C1 segment of cervical spinal cord (tissue), 14 donors: ENCODE results near the gene PPCS.
"Not testable (repeated sequence)": the region's sequence is repeated elsewhere in the genome, so short reads cannot be mapped to it uniquely, and the experiment has no call there.

Experiments
- DNase-seq, 14 donors: peaks; one replicate each; lab custom pipeline; 2025; lab: John Stamatoyannopoulos, UW

The PPCS gene

DNA sequence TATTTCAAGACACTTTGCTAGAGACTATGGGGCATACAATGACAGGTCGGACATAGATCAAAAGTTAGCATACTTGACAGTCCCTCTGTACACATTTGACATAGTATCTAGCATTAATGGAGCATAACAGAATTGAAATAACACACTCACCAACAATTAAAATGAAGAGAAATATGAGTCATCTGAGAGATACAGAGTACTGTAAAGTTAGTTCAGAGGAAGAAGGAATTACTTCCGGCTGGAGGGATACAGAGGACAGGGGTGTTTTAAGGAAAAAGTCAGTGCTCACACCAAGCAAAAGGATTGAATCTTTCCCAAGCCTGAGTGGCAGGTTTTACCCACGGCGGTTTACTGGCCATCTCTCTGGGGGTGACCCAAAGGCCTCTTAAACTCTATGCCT lies 3.0 kb upstream of the PPCS start:
- DNase-seq, result no peak

GRCh38 chr1:42454403-42454802 lies 1.9 kb upstream of the PPCS start:
- DNase-seq, result no peak

DNA sequence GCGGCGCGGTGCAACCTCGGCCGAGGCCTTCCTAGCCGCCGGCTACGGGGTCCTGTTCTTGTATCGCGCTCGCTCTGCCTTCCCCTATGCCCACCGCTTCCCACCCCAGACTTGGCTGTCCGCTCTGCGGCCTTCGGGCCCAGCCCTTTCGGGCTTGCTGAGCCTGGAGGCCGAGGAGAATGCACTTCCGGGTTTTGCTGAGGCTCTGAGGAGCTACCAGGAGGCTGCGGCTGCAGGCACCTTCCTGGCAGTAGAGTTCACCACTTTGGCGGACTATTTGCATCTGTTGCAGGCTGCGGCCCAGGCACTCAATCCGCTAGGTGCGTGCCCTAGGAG lies 379 bp downstream of the PPCS start:
- DNase-seq, result peak in 9 of 14 donors; percentile 27 to 83 (median 69)

- no peak for DNase-seq
Observed at GRCh38 chr1:42461196-42461595, 4.9 kb downstream of the PPCS start.

DNA sequence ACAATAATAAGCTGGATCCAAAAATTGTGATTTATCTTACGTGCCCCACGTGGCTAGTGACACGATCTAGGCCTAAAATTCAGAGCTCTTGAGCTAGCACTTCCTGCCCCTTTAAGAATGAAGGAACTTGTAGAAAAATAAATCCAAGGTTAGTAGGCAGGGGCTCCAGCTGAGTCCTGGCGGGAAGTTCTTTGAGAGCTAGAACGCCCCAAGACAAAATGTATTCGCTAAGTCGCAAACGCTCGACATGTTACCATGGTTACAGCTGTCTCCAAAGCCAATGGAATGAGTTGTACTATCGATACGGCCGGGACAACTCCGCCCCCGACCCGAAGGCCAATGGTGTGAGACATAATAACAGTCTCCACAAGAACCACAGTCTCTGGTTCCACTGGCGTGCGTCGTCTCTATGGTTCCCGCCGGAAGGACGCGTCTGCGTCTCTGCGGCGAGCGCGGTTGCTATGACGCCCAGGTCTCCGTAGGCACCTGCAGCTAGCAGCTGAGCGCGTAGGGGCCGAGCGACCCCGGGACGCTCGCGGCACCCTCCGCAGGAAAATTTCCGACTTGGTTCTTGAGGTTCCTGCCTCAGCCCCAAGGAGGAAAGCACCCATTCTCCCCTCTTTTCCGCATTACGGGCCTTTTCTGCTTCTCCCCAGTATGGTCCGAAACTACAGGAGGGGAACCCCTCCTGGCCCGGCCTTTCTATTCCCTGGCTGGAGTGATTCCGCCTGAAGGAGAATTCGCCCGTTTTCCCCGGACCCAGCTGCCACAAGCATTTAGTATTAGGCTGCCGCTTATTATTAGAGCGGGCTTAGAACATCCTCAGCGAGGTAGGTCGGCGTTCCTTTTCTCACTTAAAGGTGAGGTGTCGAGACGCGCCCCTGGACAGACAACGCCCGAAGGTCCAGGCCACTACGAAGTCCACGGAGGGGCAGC lies 6.8 kb downstream of the PPCS start, which contains the start of gene CCDC30:
CCDC30 (plus strand) TSS at position 459 of the 936 bp plus-strand sequence. CDS start 17,266 bp downstream, outside the sequence.
- DNase-seq, result peak; percentile 18 to 99 (median 80)

- no peak for DNase-seq
Observed at GRCh38 chr1:42463921-42464320, 7.6 kb downstream of the PPCS start.

GRCh38 chr1:42466030-42466429 lies 9.7 kb downstream of the PPCS start:
- no peak for DNase-seq

DNA sequence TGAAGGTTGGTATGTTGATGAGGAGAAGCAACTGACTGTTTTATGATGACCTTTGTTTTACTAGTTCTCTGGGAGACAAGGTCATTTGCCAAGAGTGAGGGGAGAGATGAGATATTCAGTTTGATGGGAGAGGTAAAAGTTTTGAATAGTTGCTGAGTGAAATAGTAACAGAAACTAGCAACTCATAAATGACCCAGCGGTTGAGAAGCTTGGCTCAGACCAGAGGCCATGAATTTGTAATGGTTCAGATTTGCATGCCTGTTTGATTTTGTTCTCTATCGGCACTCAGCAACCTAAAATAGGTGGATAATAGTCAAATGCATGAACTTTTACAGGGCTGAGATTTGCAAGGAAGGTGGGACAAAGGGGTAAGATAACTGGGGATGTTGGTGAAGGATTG lies 13.4 kb downstream of the PPCS start:
- no peak for DNase-seq

- DNase-seq, result no peak
Observed at GRCh38 chr1:42476605-42477004, 20.3 kb downstream of the PPCS start.

DNA sequence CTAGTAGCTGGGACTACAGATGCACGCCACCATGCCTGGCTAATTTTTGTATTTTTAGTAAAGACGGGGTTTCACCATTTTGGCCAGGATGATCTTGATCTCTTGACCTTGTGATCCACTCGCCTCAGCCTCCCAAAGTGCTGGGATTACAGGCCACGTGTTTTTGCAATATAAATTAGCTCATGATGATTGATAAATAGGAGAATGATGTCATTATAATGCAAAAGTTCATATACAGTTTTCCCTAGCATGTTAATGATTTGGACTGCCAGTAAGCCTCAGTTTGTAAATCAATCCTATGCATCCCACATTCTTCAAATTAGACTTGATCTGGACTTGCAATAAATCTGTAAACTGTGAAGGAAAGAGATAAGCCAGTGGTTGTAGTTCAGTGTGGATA lies 21.0 kb downstream of the PPCS start:
- not testable (repeated sequence) for DNase-seq

DNA sequence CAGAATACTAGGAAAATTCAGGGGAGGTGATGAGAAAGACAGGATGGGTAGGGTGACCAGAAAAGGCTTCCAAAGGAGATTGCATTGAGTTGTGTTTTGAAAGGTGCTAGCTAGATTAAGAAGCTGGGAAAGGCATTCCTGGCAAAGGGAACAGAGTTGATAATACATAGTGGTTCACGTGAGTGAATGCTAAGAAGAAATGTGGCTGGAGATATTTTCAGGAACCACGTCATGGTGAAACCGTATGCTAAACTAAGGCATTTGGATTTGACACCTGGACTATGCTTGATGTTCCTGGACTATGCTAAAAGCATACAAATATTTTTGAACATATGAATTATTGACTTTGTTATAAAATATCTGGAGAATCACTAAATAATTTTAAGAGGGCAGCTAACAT lies 21.4 kb downstream of the PPCS start:
- no peak for DNase-seq

- DNase-seq, result no peak
Observed at GRCh38 chr1:42479621-42480020, 23.3 kb downstream of the PPCS start.

- no peak for DNase-seq
Observed at GRCh38 chr1:42480921-42481320, 24.6 kb downstream of the PPCS start.

DNA sequence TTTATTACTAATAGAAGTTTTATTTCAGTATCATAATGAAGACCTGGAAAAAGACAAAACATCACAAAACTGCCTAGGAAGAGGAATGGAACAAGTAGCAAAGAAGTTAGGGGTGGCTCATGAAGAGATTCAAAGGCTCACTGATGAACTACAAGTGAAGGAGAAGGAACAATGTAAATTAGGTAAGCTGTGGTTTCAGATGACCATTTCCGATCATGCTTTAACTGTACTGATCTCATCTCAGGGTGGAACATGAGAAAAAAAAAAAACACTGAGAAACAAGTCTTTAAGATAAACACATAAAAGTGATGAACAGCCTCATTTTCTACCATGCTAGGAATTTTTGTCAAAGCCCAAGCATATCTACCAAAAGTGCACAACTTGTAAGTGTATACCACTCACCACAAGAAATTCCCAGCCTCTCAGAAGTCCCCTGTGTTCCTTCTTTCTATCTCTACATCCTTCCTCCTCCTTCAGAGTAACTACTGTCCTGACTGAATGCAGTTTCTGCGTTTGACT lies 26.4 kb downstream of the PPCS start:
- no peak for DNase-seq

GRCh38 chr1:42484382-42484781 lies 28.0 kb downstream of the PPCS start:
- DNase-seq, result no peak

DNA sequence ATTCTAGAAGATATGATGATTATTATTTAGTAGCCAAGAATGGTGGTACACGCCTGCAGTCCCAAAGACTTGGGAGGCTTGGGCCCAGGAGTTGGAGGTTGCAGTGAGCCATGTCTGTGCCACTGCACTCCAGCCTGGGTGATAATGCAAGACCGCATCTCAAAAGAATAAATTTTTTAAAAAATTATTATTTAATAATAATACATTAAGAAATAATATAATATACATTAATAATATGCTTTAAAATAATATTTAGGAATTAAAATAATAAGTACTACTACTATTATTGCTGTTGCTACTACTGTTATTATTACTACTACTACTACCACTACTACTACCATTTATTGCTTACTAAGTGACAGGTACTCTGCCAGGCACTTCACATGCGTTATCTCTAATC lies 33.9 kb downstream of the PPCS start:
- no peak for DNase-seq

- not testable (repeated sequence) for DNase-seq
Observed at GRCh38 chr1:42502031-42502430, 45.7 kb downstream of the PPCS start.

GRCh38 chr1:42504535-42505128 lies 48.3 kb downstream of the PPCS start:
- no peak for DNase-seq

GRCh38 chr1:42506576-42506975 lies 50.2 kb downstream of the PPCS start:
- no peak for DNase-seq
